Measurements from ENCODE around the gene SPDYE6. TPM values are rescaled to one million over a fixed set of nuclear protein-coding genes. Genes with fewer than 3 reads are reported as not detected.
"Not testable (repeated sequence)": the region's sequence is repeated elsewhere in the genome, so short reads cannot be mapped to it uniquely, and the experiment has no call there.

SPDYE6 gene
- total RNA-seq, 1 donor from 2014 or later, result not detected

- no peak for TF ChIP-seq CTCF (IDR thresholded peaks at IDR 0.05)
- peaks cover 16% of the 10 kb centered on the region for H3K4me1 Mint-ChIP-seq (ENCODE audit: low read depth)
Observed at GRCh38 chr7:102392330-102392729, 36.1 kb upstream of the SPDYE6 start.

GRCh38 chr7:102390697-102391484 lies 34.6 kb upstream of the SPDYE6 start:
- peaks cover 9% of the 10 kb centered on the region for H3K4me1 Mint-ChIP-seq (ENCODE audit: low read depth)

More at GRCh38 chr7:102392330-102392729, 36.1 kb upstream of the SPDYE6 start:
- Mint-ChIP-seq H3K36me3 (ENCODE audit: low read depth) (peaks cover 2% of the 10 kb centered on the region), H3K27ac (ENCODE audit: unreplicated experiment) (no peak overlapping the region), H3K9me3 (ENCODE audit: low read depth) (no peaks in the 10 kb centered on the region), H3K4me3 (ENCODE audit: unreplicated experiment) (no peak overlapping the region), H3K27me3 (ENCODE audit: low read depth) (no peaks in the 10 kb centered on the region)
- no peak for DNase-seq (ENCODE audit: low spot score)

GRCh38 chr7:102389810-102390209 lies 33.6 kb upstream of the SPDYE6 start:
- Mint-ChIP-seq H3K4me1 (ENCODE audit: low read depth) (peaks cover 4% of the 10 kb centered on the region), H3K9me3 (ENCODE audit: low read depth) (no peaks in the 10 kb centered on the region), H3K36me3 (ENCODE audit: low read depth) (peaks cover 3% of the 10 kb centered on the region), H3K27me3 (ENCODE audit: low read depth) (no peaks in the 10 kb centered on the region), H3K27ac (ENCODE audit: unreplicated experiment) (no peak overlapping the region), H3K4me3 (ENCODE audit: unreplicated experiment) (no peak overlapping the region)
- no peak for DNase-seq (ENCODE audit: low spot score)
- TF ChIP-seq CTCF (IDR thresholded peaks at IDR 0.05), result no peak

More at GRCh38 chr7:102390697-102391484, 34.6 kb upstream of the SPDYE6 start:
- Mint-ChIP-seq H3K9me3 (ENCODE audit: low read depth) (no peaks in the 10 kb centered on the region), H3K36me3 (ENCODE audit: low read depth) (peaks cover 3% of the 10 kb centered on the region), H3K27ac (ENCODE audit: unreplicated experiment) (no peak overlapping the region), H3K4me3 (ENCODE audit: unreplicated experiment) (no peak overlapping the region), H3K27me3 (ENCODE audit: low read depth) (no peaks in the 10 kb centered on the region)
- no peak for DNase-seq (ENCODE audit: low spot score)
- peak; percentile 95 for TF ChIP-seq CTCF (IDR thresholded peaks at IDR 0.05)

- Mint-ChIP-seq H3K27me3 (ENCODE audit: low read depth) (no peaks in the 10 kb centered on the region), H3K27ac (ENCODE audit: unreplicated experiment) (no peak overlapping the region), H3K4me3 (ENCODE audit: unreplicated experiment) (no peak overlapping the region), H3K9me3 (ENCODE audit: low read depth) (no peaks in the 10 kb centered on the region), H3K36me3 (ENCODE audit: low read depth) (peaks cover 3% of the 10 kb centered on the region), H3K4me1 (ENCODE audit: low read depth) (no peaks in the 10 kb centered on the region)
- TF ChIP-seq CTCF (IDR thresholded peaks at IDR 0.05), result no peak
- DNase-seq (ENCODE audit: low spot score), result no peak
Observed at GRCh38 chr7:102387064-102387463, 30.8 kb upstream of the SPDYE6 start.

GRCh38 chr7:102381696-102382425 lies 25.6 kb upstream of the SPDYE6 start:
- H3K27me3 Mint-ChIP-seq (ENCODE audit: low read depth); H3K27ac Mint-ChIP-seq (ENCODE audit: unreplicated experiment); H3K4me3 Mint-ChIP-seq (ENCODE audit: unreplicated experiment); H3K9me3 Mint-ChIP-seq (ENCODE audit: low read depth); DNase-seq (ENCODE audit: low spot score); H3K4me1 Mint-ChIP-seq (ENCODE audit: low read depth): not testable (repeated sequence)
- peaks cover 24% of the 10 kb centered on the region for H3K36me3 Mint-ChIP-seq (ENCODE audit: low read depth)

GRCh38 chr7:102380837-102381236 lies 24.6 kb upstream of the SPDYE6 start:
- not testable (repeated sequence) for H3K27ac Mint-ChIP-seq (ENCODE audit: unreplicated experiment); H3K4me1 Mint-ChIP-seq (ENCODE audit: low read depth); H3K27me3 Mint-ChIP-seq (ENCODE audit: low read depth); H3K9me3 Mint-ChIP-seq (ENCODE audit: low read depth); H3K4me3 Mint-ChIP-seq (ENCODE audit: unreplicated experiment); DNase-seq (ENCODE audit: low spot score)
- peaks cover 24% of the 10 kb centered on the region for H3K36me3 Mint-ChIP-seq (ENCODE audit: low read depth)
